ENCODE results near the gene CASP10.

Gene CASP10

GRCh38 chr2:201242571-201243277, 59.8 kb downstream of the CASP10 start:
- TF ChIP-seq, protein P1, sequence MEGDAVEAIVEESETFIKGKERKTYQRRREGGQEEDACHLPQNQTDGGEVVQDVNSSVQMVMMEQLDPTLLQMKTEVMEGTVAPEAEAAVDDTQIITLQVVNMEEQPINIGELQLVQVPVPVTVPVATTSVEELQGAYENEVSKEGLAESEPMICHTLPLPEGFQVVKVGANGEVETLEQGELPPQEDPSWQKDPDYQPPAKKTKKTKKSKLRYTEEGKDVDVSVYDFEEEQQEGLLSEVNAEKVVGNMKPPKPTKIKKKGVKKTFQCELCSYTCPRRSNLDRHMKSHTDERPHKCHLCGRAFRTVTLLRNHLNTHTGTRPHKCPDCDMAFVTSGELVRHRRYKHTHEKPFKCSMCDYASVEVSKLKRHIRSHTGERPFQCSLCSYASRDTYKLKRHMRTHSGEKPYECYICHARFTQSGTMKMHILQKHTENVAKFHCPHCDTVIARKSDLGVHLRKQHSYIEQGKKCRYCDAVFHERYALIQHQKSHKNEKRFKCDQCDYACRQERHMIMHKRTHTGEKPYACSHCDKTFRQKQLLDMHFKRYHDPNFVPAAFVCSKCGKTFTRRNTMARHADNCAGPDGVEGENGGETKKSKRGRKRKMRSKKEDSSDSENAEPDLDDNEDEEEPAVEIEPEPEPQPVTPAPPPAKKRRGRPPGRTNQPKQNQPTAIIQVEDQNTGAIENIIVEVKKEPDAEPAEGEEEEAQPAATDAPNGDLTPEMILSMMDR (IDR thresholded peaks at IDR 0.05; ENCODE audit: control insufficient read depth, insufficient read depth, low read depth, low read length, missing control alignments), result no peak
- no peak for DNase-seq (ENCODE audit: low read depth)
- H3K4me3 ChIP-seq (ENCODE audit: control insufficient read depth, low read depth, low read length), result no peak overlapping the region

GRCh38 chr2:201244829-201245228, 61.9 kb downstream of the CASP10 start:
- no peak for DNase-seq (ENCODE audit: low read depth)
- TF ChIP-seq, protein P1 (IDR thresholded peaks at IDR 0.05; ENCODE audit: control insufficient read depth, insufficient read depth, low read depth, low read length, missing control alignments), result no peak
- H3K4me3 ChIP-seq (ENCODE audit: control insufficient read depth, low read depth, low read length), result no peak overlapping the region

DNA sequence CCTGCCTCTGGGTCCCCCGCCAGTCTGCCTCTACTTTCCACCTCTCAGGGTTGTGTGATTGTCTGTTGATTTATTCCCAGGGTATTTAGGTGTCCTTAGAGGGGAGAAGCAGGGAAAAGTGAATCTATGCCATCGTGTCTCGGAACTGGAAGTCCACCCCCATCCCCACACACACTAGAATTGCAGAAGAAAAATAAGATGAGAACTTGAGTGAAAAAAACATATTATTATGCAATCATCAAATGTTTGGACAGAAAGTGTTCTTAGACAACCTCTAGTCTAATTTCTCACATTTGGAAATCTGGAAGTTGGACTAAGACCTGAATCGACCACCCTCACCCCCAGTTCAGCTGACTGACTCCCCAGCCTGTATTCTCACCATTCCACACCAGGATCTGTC, 63.3 kb downstream of the CASP10 start:
- no peak for DNase-seq (ENCODE audit: low read depth)
- H3K4me3 ChIP-seq (ENCODE audit: control insufficient read depth, low read depth, low read length), result no peak overlapping the region
- TF ChIP-seq, protein P1 (IDR thresholded peaks at IDR 0.05; ENCODE audit: control insufficient read depth, insufficient read depth, low read depth, low read length, missing control alignments), result no peak

- no peak overlapping the region for H3K4me3 ChIP-seq (ENCODE audit: control insufficient read depth, low read depth, low read length)
- TF ChIP-seq, protein P1 (IDR thresholded peaks at IDR 0.05; ENCODE audit: control insufficient read depth, insufficient read depth, low read depth, low read length, missing control alignments), result no peak
- DNase-seq (ENCODE audit: low read depth), result no peak
Observed at GRCh38 chr2:201248288-201248844, 65.4 kb downstream of the CASP10 start.

- TF ChIP-seq, protein P1 (IDR thresholded peaks at IDR 0.05; ENCODE audit: control insufficient read depth, insufficient read depth, low read depth, low read length, missing control alignments), result no peak
- H3K4me3 ChIP-seq (ENCODE audit: control insufficient read depth, low read depth, low read length), result no peak overlapping the region
- DNase-seq (ENCODE audit: low read depth), result no peak
Observed at GRCh38 chr2:201249889-201250288, 66.9 kb downstream of the CASP10 start.

DNA sequence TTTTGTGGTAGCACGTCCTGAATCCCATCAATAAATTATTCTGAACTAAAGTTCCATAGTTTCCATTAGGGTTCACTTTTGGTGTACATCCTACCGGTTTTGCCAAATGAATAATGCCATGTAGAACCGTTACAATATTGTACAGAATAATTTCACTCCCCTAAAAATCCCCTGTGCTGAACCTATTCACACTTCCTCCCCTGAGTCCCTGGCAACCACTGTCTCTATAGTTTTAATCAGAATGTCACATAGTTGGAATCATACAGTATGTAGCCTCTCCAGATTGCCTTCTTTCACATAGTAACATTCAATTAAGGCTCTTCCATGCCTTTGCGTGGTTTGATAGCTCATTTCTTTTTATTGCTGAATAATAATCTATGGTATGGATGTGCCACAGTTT, 67.8 kb downstream of the CASP10 start:
- TF ChIP-seq, protein P1 (IDR thresholded peaks at IDR 0.05; ENCODE audit: control insufficient read depth, insufficient read depth, low read depth, low read length, missing control alignments), result no peak
- DNase-seq (ENCODE audit: low read depth), result no peak
- no peak overlapping the region for H3K4me3 ChIP-seq (ENCODE audit: control insufficient read depth, low read depth, low read length)

Data from AG09309 (cell line).